ENCODE data around the gene KCNB1. TPM values are rescaled to one million over a fixed set of nuclear protein-coding genes. Genes with fewer than 3 reads are reported as not detected.
A peak's percentile ranks its signal among the peaks of the same experiment; 100 is the strongest.

The KCNB1 gene
- total RNA-seq, 2 donors from 2014 or later, result 2.8 to 16.1 TPM

DNA sequence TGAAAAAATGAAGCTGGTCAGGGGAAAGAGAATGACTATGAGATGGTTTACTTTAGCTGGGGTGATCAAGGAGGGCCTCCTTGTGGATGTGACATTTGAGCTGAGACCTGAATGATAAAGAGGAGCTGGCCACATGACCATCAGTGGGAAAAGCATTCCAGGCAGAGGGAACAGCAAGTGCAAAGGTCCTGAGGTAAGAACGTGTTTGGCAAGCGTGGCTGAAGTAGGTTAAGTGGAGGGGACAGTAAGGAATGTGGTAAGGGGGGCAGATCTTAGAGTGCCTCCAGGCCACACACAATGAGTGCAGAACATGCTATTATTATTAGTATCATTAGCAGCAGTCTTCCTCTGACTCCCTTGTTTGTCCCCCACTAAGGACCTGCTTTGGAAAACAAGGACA, 92.6 kb downstream of the KCNB1 start:
- no peak overlapping the region for H3K27ac ChIP-seq
- no peaks in the 10 kb centered on the region for H3K36me3 ChIP-seq
- no peaks in the 10 kb centered on the region for H3K9me3 ChIP-seq
- no peaks in the 10 kb centered on the region for H3K27me3 ChIP-seq (replicated peaks; ENCODE audit: insufficient read depth)
- no peak for DNase-seq (ENCODE audit: low spot score)
- intact Hi-C loops (cut with DNase I), result loop anchor here (5.0 to 10.0 kb wide), 2 partner anchors 117 to 195 kb away; no protein-coding TSS in a partner anchor
- H3K4me1 ChIP-seq (replicated peaks), result no peaks in the 10 kb centered on the region
- no peak for TF ChIP-seq POLR2A (IDR thresholded peaks at IDR 0.05)
- TF ChIP-seq, protein P1, sequence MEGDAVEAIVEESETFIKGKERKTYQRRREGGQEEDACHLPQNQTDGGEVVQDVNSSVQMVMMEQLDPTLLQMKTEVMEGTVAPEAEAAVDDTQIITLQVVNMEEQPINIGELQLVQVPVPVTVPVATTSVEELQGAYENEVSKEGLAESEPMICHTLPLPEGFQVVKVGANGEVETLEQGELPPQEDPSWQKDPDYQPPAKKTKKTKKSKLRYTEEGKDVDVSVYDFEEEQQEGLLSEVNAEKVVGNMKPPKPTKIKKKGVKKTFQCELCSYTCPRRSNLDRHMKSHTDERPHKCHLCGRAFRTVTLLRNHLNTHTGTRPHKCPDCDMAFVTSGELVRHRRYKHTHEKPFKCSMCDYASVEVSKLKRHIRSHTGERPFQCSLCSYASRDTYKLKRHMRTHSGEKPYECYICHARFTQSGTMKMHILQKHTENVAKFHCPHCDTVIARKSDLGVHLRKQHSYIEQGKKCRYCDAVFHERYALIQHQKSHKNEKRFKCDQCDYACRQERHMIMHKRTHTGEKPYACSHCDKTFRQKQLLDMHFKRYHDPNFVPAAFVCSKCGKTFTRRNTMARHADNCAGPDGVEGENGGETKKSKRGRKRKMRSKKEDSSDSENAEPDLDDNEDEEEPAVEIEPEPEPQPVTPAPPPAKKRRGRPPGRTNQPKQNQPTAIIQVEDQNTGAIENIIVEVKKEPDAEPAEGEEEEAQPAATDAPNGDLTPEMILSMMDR (IDR thresholded peaks at IDR 0.05), result no peak
- no peak for TF ChIP-seq POLR2AphosphoS5 (IDR thresholded peaks at IDR 0.05)
- WGBS, result 88% methylated on average over 2 of the region's 2 CpGs
- H3K4me3 ChIP-seq, result no peak overlapping the region

DNA sequence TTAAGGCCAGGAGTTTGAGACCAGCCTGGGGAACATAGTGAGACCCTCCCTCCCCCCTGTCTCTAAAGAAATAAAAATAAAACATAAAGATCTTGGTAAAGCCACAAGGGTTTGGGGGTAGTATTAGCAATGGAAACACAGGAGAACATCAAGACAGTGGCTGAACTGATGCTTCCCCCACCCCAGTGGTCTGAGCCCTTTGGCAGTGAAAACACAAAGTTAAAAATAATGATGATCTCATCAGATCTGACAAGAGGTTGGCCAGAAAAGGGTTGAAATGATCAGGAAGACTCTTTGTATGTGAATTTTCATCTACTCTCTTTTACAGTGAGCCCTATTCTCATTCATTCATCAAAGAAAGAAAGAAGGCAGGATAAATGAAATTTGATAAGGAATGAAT, 93.7 kb downstream of the KCNB1 start:
- intact Hi-C loops (cut with DNase I), result loop anchor here (10.0 kb wide), 1 partner anchor 196 kb away; no protein-coding TSS in a partner anchor
- Histone ChIP-seq H3K27me3 (replicated peaks; ENCODE audit: insufficient read depth) (no peaks in the 10 kb centered on the region), H3K36me3 (no peaks in the 10 kb centered on the region), H3K4me1 (replicated peaks) (no peaks in the 10 kb centered on the region), H3K4me3 (no peak overlapping the region), H3K27ac (no peak overlapping the region), H3K9me3 (no peaks in the 10 kb centered on the region)
- no peak for DNase-seq (ENCODE audit: low spot score)
- TF ChIP-seq POLR2A (IDR thresholded peaks at IDR 0.05), result no peak
- TF ChIP-seq, protein P1 (IDR thresholded peaks at IDR 0.05), result no peak
- TF ChIP-seq POLR2AphosphoS5 (IDR thresholded peaks at IDR 0.05), result no peak

- Histone ChIP-seq H3K4me3 (no peak overlapping the region), H3K27ac (peak overlapping the region in 1 of 2 donors; percentile 22), H3K9me3 (no peaks in the 10 kb centered on the region), H3K27me3 (replicated peaks; ENCODE audit: insufficient read depth) (no peaks in the 10 kb centered on the region), H3K36me3 (no peaks in the 10 kb centered on the region), H3K4me1 (replicated peaks) (no peaks in the 10 kb centered on the region)
- TF ChIP-seq, protein P1 (IDR thresholded peaks at IDR 0.05), result no peak
- TF ChIP-seq POLR2A (IDR thresholded peaks at IDR 0.05), result no peak
- TF ChIP-seq POLR2AphosphoS5 (IDR thresholded peaks at IDR 0.05), result no peak
- 80% methylated on average over 4 of the region's 4 CpGs for WGBS
- no peak for DNase-seq (ENCODE audit: low spot score)
- intact Hi-C loops (cut with DNase I), result loop anchor here (10.0 kb wide), 1 partner anchor 197 kb away; no protein-coding TSS in a partner anchor
These were observed 94.9 kb downstream of the KCNB1 start for GRCh38 chr20:49387581-49387939.

GRCh38 chr20:49386848-49387580, 95.5 kb downstream of the KCNB1 start:
- no peak for DNase-seq (ENCODE audit: low spot score)
- Histone ChIP-seq H3K36me3 (no peaks in the 10 kb centered on the region), H3K27me3 (replicated peaks; ENCODE audit: insufficient read depth) (no peaks in the 10 kb centered on the region), H3K4me1 (replicated peaks) (no peaks in the 10 kb centered on the region), H3K4me3 (no peak overlapping the region), H3K27ac (peak overlapping the region in 1 of 2 donors; percentile 22), H3K9me3 (no peaks in the 10 kb centered on the region)
- WGBS, result 16% methylated on average over 6 of the region's 6 CpGs
- TF ChIP-seq POLR2A (IDR thresholded peaks at IDR 0.05) (no peak), POLR2AphosphoS5 (IDR thresholded peaks at IDR 0.05) (no peak)
- TF ChIP-seq, protein P1 (IDR thresholded peaks at IDR 0.05), result no peak
- intact Hi-C loops (cut with DNase I), result loop anchor here (10.0 kb wide), 1 partner anchor 198 kb away; no protein-coding TSS in a partner anchor

GRCh38 chr20:49385465-49385864, 97.0 kb downstream of the KCNB1 start:
- no peak for DNase-seq (ENCODE audit: low spot score)
- no peaks in the 10 kb centered on the region for H3K9me3 ChIP-seq
- H3K27me3 ChIP-seq (replicated peaks; ENCODE audit: insufficient read depth), result no peaks in the 10 kb centered on the region
- no peaks in the 10 kb centered on the region for H3K36me3 ChIP-seq
- no peak overlapping the region for H3K4me3 ChIP-seq
- no peak overlapping the region for H3K27ac ChIP-seq
- TF ChIP-seq POLR2A (IDR thresholded peaks at IDR 0.05), result no peak
- intact Hi-C loops (cut with DNase I), result loop anchor here (10.0 kb wide), 1 partner anchor 199 kb away; no protein-coding TSS in a partner anchor
- WGBS, result 87% methylated on average over 1 of the region's 1 CpG
- H3K4me1 ChIP-seq (replicated peaks), result no peaks in the 10 kb centered on the region

Measured in prostate gland (tissue), 2 donors.